Neural crest cell (in vitro differentiated cells): Measurements from ENCODE around the gene IL20RA. TPM values are rescaled to one million over a fixed set of nuclear protein-coding genes. Genes with fewer than 3 reads are reported as not detected.

ENCODE experiments used
- DNase-seq: peaks from one replicate; pipeline ENCODE4 v3.0.0; 2021; ENCODE audit warnings: low read depth, mixed read lengths, low spot score
- H3K27ac Mint-ChIP-seq: one replicate; pipeline ENCODE4 v1.8.0; 2021; ENCODE audit warnings: mild to moderate bottlenecking, mixed read lengths; ENCODE audit not compliant: unreplicated experiment
- H3K27me3 Mint-ChIP-seq: 2 replicates; pipeline ENCODE4 v1.8.0; 2021; ENCODE audit warnings: low read depth, mild to moderate bottlenecking, mixed read lengths
- H3K36me3 Mint-ChIP-seq: 2 replicates; pipeline ENCODE4 v1.8.0; 2021; ENCODE audit warnings: low read depth, mild to moderate bottlenecking, mixed read lengths
- H3K4me1 Mint-ChIP-seq: 2 replicates; pipeline ENCODE4 v1.8.0; 2021; ENCODE audit warnings: mixed read lengths
- H3K4me3 Mint-ChIP-seq: one replicate; pipeline ENCODE4 v1.8.0; 2021; ENCODE audit warnings: mild to moderate bottlenecking, mixed read lengths
- H3K9me3 Mint-ChIP-seq: 2 replicates; pipeline ENCODE4 v1.8.0; 2021; ENCODE audit warnings: mixed read lengths
- CTCF ChIP-seq: fragments of 200-600 bp; sonication (generic); conservative IDR thresholded peaks from 2 replicates; pipeline ENCODE4 v1.5.0; 2021; ENCODE audit warnings: antibody characterized with exemption, mild to moderate bottlenecking
- total RNA-seq: library from RNA; stranded (reverse); gene quantifications from 2 replicates; pipeline ENCODE4 v1.2.1, GENCODE V29; 2021

Gene IL20RA
- total RNA-seq, 1 donor from 2014 or later: not detected

- peaks cover 13% of the 10 kb centered on the region for H3K27me3 Mint-ChIP-seq
- DNase-seq: no peak
- no peak overlapping the region for H3K27ac Mint-ChIP-seq
- no peak overlapping the region for H3K4me3 Mint-ChIP-seq
- no peak for TF ChIP-seq CTCF
- H3K9me3 Mint-ChIP-seq: peaks cover 3% of the 10 kb centered on the region
- H3K36me3 Mint-ChIP-seq: no peaks in the 10 kb centered on the region
- H3K4me1 Mint-ChIP-seq: no peaks in the 10 kb centered on the region
Measured at GRCh38 chr6:137028912-137029311, 15.9 kb downstream of the IL20RA start.

- H3K9me3 Mint-ChIP-seq: no peaks in the 10 kb centered on the region
- DNase-seq: no peak
- no peak for TF ChIP-seq CTCF
- no peak overlapping the region for H3K27ac Mint-ChIP-seq
- no peaks in the 10 kb centered on the region for H3K36me3 Mint-ChIP-seq
- H3K27me3 Mint-ChIP-seq: peaks cover 20% of the 10 kb centered on the region
- H3K4me3 Mint-ChIP-seq: no peak overlapping the region
- no peaks in the 10 kb centered on the region for H3K4me1 Mint-ChIP-seq
Measured at GRCh38 chr6:137025786-137026730, 18.7 kb downstream of the IL20RA start.

- Mint-ChIP-seq H3K4me1 (no peaks in the 10 kb centered on the region), H3K4me3 (no peak overlapping the region), H3K9me3 (peaks cover 2% of the 10 kb centered on the region), H3K27me3 (peaks cover 18% of the 10 kb centered on the region), H3K27ac (no peak overlapping the region), H3K36me3 (peaks cover 2% of the 10 kb centered on the region)
- TF ChIP-seq CTCF: no peak
- no peak for DNase-seq
Measured at GRCh38 chr6:137024237-137024990, 20.4 kb downstream of the IL20RA start.

- Mint-ChIP-seq H3K4me1 (no peaks in the 10 kb centered on the region), H3K4me3 (no peak overlapping the region), H3K36me3 (peaks cover 2% of the 10 kb centered on the region), H3K27ac (no peak overlapping the region), H3K9me3 (peaks cover 2% of the 10 kb centered on the region), H3K27me3 (peaks cover 14% of the 10 kb centered on the region)
- no peak for DNase-seq
- TF ChIP-seq CTCF: no peak
Measured at GRCh38 chr6:137020776-137021175, 24.0 kb downstream of the IL20RA start.

- no peak overlapping the region for H3K27ac Mint-ChIP-seq
- no peak for TF ChIP-seq CTCF
- H3K9me3 Mint-ChIP-seq: peaks cover 2% of the 10 kb centered on the region
- no peak overlapping the region for H3K4me3 Mint-ChIP-seq
- H3K4me1 Mint-ChIP-seq: no peaks in the 10 kb centered on the region
- peaks cover 14% of the 10 kb centered on the region for H3K27me3 Mint-ChIP-seq
- peaks cover 2% of the 10 kb centered on the region for H3K36me3 Mint-ChIP-seq
- no peak for DNase-seq
Measured at GRCh38 chr6:137019476-137020272, 25.1 kb downstream of the IL20RA start.
